WERI-Rb-1 (cell line): Measurements from ENCODE around the gene HIVEP1.

Experiments used
- DNase-seq: peaks from one replicate; pipeline ENCODE4 v3.0.0-alpha.2; 2020
- H3K27ac ChIP-seq: fragments of 250-450 bp; sonication (Bioruptor Pico); 2 replicates; pipeline ENCODE4 v1.5.1; 2020; ENCODE audit warnings: mild to moderate bottlenecking, moderate library complexity
- H3K27me3 ChIP-seq: fragments of 250-450 bp; sonication (Bioruptor Pico); 2 replicates; pipeline ENCODE4 v1.5.1; 2021; ENCODE audit warnings: mild to moderate bottlenecking, low read depth, moderate library complexity; ENCODE audit not compliant: insufficient read depth, severe bottlenecking
- H3K36me3 ChIP-seq: fragments of 250-450 bp; sonication (Bioruptor Pico); 2 replicates; pipeline ENCODE4 v1.5.1; 2020; ENCODE audit warnings: mild to moderate bottlenecking, moderate library complexity
- H3K4me3 ChIP-seq: 2 replicates; pipeline ENCODE4 v1.5.1; 2011; ENCODE audit warnings: low read depth, mild to moderate bottlenecking, control low read depth, low read length
- H3K9me3 ChIP-seq: fragments of 250-450 bp; sonication (Bioruptor Pico); 2 replicates; pipeline ENCODE4 v1.5.1; 2021; ENCODE audit warnings: mild to moderate bottlenecking, moderate library complexity; ENCODE audit not compliant: severe bottlenecking
- TF ChIP-seq, protein P1 (sequence below): IDR thresholded peaks from 2 replicates; pipeline ENCODE4 v1.5.1; 2011; ENCODE audit warnings: low read depth, mild to moderate bottlenecking, control low read depth, inconsistent platforms, low read length

The HIVEP1 gene

DNA sequence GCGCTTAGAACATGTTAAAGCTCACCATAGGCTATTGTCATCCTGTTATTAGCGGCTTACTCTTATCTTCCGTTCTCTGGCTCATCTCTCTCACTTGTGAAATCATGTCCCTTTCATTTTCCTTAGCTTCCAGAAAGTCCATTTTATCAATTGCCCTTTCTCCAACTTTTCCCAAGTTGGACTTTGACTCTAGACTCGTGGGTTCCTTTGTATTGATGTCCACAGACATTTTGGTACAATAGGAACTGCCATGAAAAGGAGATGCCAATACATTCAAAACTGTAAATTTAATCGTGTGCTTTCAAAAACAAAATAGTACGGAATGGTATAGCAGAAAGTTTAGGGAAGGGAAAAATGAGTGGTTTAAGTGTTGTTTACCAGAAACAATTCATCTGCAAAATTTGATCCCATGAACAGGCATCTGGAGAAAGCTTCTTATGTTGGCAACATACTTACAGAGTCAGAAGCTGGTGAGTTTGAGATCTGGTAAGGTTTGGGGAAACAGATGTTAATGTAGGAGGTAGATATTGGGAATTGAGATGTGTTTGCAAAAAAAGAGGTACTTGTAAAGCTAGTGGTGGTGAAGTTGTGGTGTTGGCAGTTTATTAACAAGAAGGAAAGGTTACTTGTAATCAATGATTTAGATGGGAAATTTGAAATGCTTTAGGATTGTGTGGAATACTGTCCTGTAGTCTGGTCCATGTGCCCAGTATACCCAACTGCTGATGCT is 10.2 kb upstream of the HIVEP1 start:
- TF ChIP-seq, protein P1, sequence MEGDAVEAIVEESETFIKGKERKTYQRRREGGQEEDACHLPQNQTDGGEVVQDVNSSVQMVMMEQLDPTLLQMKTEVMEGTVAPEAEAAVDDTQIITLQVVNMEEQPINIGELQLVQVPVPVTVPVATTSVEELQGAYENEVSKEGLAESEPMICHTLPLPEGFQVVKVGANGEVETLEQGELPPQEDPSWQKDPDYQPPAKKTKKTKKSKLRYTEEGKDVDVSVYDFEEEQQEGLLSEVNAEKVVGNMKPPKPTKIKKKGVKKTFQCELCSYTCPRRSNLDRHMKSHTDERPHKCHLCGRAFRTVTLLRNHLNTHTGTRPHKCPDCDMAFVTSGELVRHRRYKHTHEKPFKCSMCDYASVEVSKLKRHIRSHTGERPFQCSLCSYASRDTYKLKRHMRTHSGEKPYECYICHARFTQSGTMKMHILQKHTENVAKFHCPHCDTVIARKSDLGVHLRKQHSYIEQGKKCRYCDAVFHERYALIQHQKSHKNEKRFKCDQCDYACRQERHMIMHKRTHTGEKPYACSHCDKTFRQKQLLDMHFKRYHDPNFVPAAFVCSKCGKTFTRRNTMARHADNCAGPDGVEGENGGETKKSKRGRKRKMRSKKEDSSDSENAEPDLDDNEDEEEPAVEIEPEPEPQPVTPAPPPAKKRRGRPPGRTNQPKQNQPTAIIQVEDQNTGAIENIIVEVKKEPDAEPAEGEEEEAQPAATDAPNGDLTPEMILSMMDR = no peak
- Histone ChIP-seq H3K4me3 (no peak overlapping the region), H3K27ac (no peak overlapping the region), H3K36me3 (no peaks in the 10 kb centered on the region), H3K9me3 (no peaks in the 10 kb centered on the region), H3K27me3 (no peaks in the 10 kb centered on the region)
- DNase-seq = no peak

DNA sequence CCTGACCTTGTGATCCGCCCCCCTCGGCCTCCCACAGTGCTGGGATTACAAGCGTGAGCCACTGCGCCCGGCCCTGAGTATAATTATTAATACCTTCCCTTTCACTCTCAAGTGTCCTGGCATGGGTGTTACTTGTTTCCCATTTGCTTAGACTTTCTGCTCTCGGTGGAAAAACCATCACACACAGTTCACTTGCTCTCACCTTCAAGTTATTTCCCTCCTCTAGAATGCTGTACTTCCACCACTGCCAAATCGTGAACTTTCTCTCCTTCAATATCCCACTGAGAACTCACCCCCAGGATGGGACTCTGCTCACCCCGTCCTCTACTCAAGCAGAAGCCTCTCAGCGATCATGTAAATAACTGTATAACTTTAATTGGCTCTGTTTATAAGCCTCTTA is 4.6 kb upstream of the HIVEP1 start:
- no peaks in the 10 kb centered on the region for H3K27me3 ChIP-seq
- peak overlapping the region; percentile 80 for H3K4me3 ChIP-seq
- no peaks in the 10 kb centered on the region for H3K9me3 ChIP-seq
- TF ChIP-seq, protein P1 = no peak
- H3K36me3 ChIP-seq = no peaks in the 10 kb centered on the region
- peak overlapping the region; percentile 81 for H3K27ac ChIP-seq
- DNase-seq = peak; percentile 25

DNA sequence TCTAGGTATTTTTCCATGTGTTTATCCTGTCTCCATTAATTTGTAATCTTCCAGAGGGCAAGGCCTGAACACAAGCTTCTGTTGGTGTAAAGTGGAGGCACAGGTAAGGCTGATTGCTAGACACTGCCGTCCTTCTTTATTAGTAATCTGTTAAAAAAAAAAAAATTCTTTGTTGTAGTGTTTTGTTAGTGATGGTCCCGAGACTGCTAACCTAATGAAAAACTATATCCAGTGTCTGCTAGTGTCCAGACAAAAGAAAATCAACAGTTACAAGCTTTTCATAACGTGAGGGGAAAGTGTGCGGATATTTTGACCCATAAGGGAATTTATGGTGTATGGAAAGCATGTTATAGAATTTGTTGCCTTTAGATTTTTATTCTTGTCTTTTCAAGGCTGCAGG is 4.2 kb upstream of the HIVEP1 start:
- no peaks in the 10 kb centered on the region for H3K9me3 ChIP-seq
- no peaks in the 10 kb centered on the region for H3K27me3 ChIP-seq
- H3K4me3 ChIP-seq = peak overlapping the region; percentile 80
- DNase-seq = no peak
- no peaks in the 10 kb centered on the region for H3K36me3 ChIP-seq
- H3K27ac ChIP-seq = peak overlapping the region; percentile 81
- TF ChIP-seq, protein P1 = no peak

- H3K27ac ChIP-seq = peak overlapping the region; percentile 81
- H3K4me3 ChIP-seq = peak overlapping the region; percentile 80
- TF ChIP-seq, protein P1 = no peak
- peak; percentile 91 for DNase-seq
- no peaks in the 10 kb centered on the region for H3K27me3 ChIP-seq
- H3K9me3 ChIP-seq = no peaks in the 10 kb centered on the region
- H3K36me3 ChIP-seq = no peaks in the 10 kb centered on the region
Measured at GRCh38 chr6:12008366-12009179, 3.5 kb upstream of the HIVEP1 start.

DNA sequence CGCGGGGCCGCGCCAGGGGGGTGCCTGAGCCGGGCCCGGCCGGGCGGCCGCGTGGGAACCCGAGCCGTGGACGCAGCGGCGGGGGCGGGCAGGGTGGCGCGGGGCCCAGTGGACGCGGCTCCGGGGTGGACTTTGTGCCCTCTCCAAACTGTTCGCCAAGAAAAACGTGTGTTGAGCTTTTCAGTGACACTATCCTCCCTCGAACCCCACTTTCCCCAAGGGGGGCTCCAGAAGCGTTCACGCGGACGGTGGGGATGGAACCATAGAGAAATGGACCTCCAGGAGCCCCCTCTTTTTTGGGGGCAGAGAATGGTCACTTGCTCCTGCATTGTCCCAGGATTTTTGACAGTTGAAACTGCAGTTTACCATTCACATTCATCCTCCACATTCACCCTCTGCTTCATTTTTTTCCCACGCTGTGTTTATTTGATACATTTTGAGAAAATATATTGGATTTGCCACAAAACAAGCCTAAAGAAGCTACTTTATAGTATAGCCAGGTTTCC is 2.9 kb upstream of the HIVEP1 start:
- no peak for DNase-seq
- Histone ChIP-seq H3K27ac (no peak overlapping the region; the same call in 1 of the 2 replicates), H3K27me3 (no peaks in the 10 kb centered on the region), H3K9me3 (no peaks in the 10 kb centered on the region), H3K36me3 (no peaks in the 10 kb centered on the region), H3K4me3 (peak overlapping the region; percentile 52)
- TF ChIP-seq, protein P1 = no peak
